ENCODE measurements around the gene ZNF438.

The ZNF438 gene

DNA sequence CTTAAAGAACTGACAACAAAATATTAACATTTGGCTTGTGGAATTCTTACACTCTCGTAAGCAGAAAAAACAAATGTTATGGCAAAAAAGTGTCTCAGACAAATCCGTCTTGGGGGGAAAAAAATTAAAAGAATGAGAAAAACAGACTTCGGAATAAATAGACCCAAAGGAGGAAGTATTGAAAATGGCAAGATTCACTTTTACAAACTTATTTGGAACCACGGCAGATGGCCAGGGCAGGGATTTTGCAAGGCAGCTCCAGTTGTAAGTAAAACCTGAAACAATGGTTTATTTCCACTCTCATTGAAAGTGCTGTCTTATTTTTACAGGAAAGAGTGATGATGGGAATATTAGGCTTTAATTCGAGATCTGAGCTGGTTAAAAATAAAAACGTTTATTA is 1.5 kb upstream of the ZNF438 start:
- ATAC-seq, result no peak
- TF ChIP-seq OSR1 (CRISPR knock-in tag; IDR thresholded peaks at IDR 0.05), result no peak
- TF ChIP-seq, protein P1, sequence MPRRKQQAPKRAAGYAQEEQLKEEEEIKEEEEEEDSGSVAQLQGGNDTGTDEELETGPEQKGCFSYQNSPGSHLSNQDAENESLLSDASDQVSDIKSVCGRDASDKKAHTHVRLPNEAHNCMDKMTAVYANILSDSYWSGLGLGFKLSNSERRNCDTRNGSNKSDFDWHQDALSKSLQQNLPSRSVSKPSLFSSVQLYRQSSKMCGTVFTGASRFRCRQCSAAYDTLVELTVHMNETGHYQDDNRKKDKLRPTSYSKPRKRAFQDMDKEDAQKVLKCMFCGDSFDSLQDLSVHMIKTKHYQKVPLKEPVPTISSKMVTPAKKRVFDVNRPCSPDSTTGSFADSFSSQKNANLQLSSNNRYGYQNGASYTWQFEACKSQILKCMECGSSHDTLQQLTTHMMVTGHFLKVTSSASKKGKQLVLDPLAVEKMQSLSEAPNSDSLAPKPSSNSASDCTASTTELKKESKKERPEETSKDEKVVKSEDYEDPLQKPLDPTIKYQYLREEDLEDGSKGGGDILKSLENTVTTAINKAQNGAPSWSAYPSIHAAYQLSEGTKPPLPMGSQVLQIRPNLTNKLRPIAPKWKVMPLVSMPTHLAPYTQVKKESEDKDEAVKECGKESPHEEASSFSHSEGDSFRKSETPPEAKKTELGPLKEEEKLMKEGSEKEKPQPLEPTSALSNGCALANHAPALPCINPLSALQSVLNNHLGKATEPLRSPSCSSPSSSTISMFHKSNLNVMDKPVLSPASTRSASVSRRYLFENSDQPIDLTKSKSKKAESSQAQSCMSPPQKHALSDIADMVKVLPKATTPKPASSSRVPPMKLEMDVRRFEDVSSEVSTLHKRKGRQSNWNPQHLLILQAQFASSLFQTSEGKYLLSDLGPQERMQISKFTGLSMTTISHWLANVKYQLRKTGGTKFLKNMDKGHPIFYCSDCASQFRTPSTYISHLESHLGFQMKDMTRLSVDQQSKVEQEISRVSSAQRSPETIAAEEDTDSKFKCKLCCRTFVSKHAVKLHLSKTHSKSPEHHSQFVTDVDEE (CRISPR knock-in tag; IDR thresholded peaks at IDR 0.05), result no peak
- no peak for TF ChIP-seq ISL1 (CRISPR knock-in tag; IDR thresholded peaks at IDR 0.05)
- TF ChIP-seq, protein P2, sequence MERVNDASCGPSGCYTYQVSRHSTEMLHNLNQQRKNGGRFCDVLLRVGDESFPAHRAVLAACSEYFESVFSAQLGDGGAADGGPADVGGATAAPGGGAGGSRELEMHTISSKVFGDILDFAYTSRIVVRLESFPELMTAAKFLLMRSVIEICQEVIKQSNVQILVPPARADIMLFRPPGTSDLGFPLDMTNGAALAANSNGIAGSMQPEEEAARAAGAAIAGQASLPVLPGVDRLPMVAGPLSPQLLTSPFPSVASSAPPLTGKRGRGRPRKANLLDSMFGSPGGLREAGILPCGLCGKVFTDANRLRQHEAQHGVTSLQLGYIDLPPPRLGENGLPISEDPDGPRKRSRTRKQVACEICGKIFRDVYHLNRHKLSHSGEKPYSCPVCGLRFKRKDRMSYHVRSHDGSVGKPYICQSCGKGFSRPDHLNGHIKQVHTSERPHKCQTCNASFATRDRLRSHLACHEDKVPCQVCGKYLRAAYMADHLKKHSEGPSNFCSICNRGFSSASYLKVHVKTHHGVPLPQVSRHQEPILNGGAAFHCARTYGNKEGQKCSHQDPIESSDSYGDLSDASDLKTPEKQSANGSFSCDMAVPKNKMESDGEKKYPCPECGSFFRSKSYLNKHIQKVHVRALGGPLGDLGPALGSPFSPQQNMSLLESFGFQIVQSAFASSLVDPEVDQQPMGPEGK (CRISPR knock-in tag; IDR thresholded peaks at IDR 0.05; ENCODE audit: borderline replicate concordance), result no peak
- TF ChIP-seq TCF4 (CRISPR knock-in tag; IDR thresholded peaks at IDR 0.05; ENCODE audit: borderline replicate concordance), result no peak
- TF ChIP-seq ZFP3 (CRISPR knock-in tag; IDR thresholded peaks at IDR 0.05), result no peak
- TF ChIP-seq, protein P3, sequence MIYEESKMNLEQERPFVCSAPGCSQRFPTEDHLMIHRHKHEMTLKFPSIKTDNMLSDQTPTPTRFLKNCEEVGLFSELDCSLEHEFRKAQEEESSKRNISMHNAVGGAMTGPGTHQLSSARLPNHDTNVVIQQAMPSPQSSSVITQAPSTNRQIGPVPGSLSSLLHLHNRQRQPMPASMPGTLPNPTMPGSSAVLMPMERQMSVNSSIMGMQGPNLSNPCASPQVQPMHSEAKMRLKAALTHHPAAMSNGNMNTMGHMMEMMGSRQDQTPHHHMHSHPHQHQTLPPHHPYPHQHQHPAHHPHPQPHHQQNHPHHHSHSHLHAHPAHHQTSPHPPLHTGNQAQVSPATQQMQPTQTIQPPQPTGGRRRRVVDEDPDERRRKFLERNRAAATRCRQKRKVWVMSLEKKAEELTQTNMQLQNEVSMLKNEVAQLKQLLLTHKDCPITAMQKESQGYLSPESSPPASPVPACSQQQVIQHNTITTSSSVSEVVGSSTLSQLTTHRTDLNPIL (CRISPR knock-in tag; IDR thresholded peaks at IDR 0.05; ENCODE audit: low read depth), result no peak
- no peak for TF ChIP-seq ZFP30 (CRISPR knock-in tag; IDR thresholded peaks at IDR 0.05)
- no peak for TF ChIP-seq ZNF8 (CRISPR knock-in tag; IDR thresholded peaks at IDR 0.05)
- TF ChIP-seq BACH2 (CRISPR knock-in tag; IDR thresholded peaks at IDR 0.05; ENCODE audit: borderline replicate concordance), result no peak
- no peak for TF ChIP-seq ZNF70 (CRISPR knock-in tag; IDR thresholded peaks at IDR 0.05)
- TF ChIP-seq ESRRG (CRISPR knock-in tag; IDR thresholded peaks at IDR 0.05), result no peak
- TF ChIP-seq, protein P4, sequence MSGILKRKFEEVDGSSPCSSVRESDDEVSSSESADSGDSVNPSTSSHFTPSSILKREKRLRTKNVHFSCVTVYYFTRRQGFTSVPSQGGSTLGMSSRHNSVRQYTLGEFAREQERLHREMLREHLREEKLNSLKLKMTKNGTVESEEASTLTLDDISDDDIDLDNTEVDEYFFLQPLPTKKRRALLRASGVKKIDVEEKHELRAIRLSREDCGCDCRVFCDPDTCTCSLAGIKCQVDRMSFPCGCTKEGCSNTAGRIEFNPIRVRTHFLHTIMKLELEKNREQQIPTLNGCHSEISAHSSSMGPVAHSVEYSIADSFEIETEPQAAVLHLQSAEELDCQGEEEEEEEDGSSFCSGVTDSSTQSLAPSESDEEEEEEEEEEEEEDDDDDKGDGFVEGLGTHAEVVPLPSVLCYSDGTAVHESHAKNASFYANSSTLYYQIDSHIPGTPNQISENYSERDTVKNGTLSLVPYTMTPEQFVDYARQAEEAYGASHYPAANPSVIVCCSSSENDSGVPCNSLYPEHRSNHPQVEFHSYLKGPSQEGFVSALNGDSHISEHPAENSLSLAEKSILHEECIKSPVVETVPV (CRISPR knock-in tag; IDR thresholded peaks at IDR 0.05), result no peak
- no peak for TF ChIP-seq TOX (CRISPR knock-in tag; IDR thresholded peaks at IDR 0.05; ENCODE audit: borderline replicate concordance)
- no peak for TF ChIP-seq PPARA (CRISPR knock-in tag; IDR thresholded peaks at IDR 0.05; ENCODE audit: borderline replicate concordance)

DNA sequence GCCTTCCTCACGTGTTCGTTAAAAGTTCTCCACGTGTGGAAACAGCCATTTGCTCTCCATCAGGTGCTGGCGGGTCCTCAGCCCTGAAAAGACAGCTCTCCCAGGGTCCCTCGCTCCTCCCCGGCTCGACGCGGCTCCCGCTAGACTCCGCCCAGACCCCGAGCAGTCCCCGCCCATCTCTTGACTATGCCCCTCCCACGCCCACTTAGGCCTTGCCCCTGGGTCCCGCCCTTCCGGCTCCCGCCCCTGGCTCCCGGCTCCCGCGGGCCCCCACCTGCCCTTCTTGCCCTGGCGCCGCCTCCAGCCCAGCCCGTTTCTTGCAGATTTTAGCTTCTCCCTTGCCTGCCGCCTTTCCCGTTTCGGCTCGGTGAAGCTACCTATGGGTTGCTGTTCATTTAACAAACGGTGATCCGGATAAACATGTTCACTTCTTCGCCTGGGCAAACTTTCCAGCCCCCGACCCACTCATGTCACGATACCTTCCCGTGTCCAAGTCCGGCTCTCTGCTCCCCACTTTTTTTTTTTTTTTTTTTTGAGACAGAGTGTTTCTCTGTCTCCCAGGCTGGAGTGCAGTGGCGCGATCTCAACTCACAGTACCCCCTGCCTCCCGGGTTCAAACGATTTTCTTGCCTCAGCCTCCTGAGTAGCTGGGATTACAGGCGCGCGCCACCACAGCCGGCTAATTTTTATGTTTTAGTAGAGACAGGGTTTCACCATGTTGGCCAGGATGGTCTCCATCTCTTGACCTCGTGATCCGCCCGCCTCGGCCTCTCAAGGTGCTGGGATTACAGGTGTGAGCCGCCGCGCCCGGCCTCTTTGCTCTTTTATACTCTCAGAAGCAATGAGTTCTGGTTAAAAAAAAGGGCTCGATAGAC is 830 bp upstream of the ZNF438 start:
- no peak for TF ChIP-seq ZNF565 (CRISPR knock-in tag; conservative IDR thresholded peaks at IDR 0.05; ENCODE audit: low read depth)
- TF ChIP-seq, protein P1 (CRISPR knock-in tag; IDR thresholded peaks at IDR 0.05), result no peak
- TF ChIP-seq ZC3H10 (CRISPR knock-in tag; IDR thresholded peaks at IDR 0.05), result no peak
- no peak for TF ChIP-seq BACH2 (CRISPR knock-in tag; IDR thresholded peaks at IDR 0.05; ENCODE audit: borderline replicate concordance)
- peak; percentile 94 for ATAC-seq

DNA sequence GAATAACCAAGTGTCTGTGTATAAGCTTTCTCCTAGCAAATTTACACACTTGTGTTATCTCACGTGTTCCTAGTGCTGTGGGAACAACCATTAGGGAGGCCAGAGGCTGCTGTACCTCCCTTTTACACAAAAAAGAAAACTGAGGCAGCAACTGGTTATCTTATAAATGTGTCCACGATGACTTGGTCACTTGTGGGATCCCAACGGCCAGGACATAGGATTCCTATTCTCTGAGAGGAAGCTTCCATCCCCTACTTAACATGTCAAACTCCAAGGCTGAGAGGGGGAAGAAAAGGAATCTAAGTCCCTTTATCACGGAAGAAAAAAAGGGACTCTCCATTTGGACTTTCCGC is 484 bp downstream of the ZNF438 start:
- no peak for TF ChIP-seq TOX (CRISPR knock-in tag; IDR thresholded peaks at IDR 0.05; ENCODE audit: borderline replicate concordance)
- TF ChIP-seq ZFP30 (CRISPR knock-in tag; IDR thresholded peaks at IDR 0.05), result no peak
- TF ChIP-seq GLIS3 (CRISPR knock-in tag; IDR thresholded peaks at IDR 0.05), result no peak
- TF ChIP-seq, protein P1 (CRISPR knock-in tag; IDR thresholded peaks at IDR 0.05), result no peak
- no peak for TF ChIP-seq TCF4 (CRISPR knock-in tag; IDR thresholded peaks at IDR 0.05; ENCODE audit: borderline replicate concordance)
- no peak for TF ChIP-seq ZNF70 (CRISPR knock-in tag; IDR thresholded peaks at IDR 0.05)
- TF ChIP-seq ZC3H10 (CRISPR knock-in tag; IDR thresholded peaks at IDR 0.05), result no peak
- TF ChIP-seq, protein P2 (CRISPR knock-in tag; IDR thresholded peaks at IDR 0.05; ENCODE audit: borderline replicate concordance), result no peak
- TF ChIP-seq CSDC2 (CRISPR knock-in tag; IDR thresholded peaks at IDR 0.05), result no peak
- ATAC-seq, result no peak

All from SK-N-SH treated with all-trans-retinoic acid at 6 μM for 48 hours (cell line).